NOMO-1 (cell line): ENCODE data around the gene EFR3B.
"Not testable (repeated sequence)": the region's sequence is repeated elsewhere in the genome, so short reads cannot be mapped to it uniquely, and the experiment has no call there.

Experiments
- DNase-seq, 2 experiments: peaks; one replicate each; lab custom pipeline; 2025; ENCODE audit not compliant: unreplicated experiment in 2 of 2; lab: John Stamatoyannopoulos, UW

EFR3B gene

GRCh38 chr2:25140535-25140934, 98.7 kb downstream of the EFR3B start:
- DNase-seq: not testable (repeated sequence)

GRCh38 chr2:25141120-25141519, 99.2 kb downstream of the EFR3B start:
- no peak for DNase-seq

GRCh38 chr2:25145803-25146202, 103.9 kb downstream of the EFR3B start:
- no peak for DNase-seq

- DNase-seq: no peak
Observed at GRCh38 chr2:25146896-25147295, 105.0 kb downstream of the EFR3B start.

GRCh38 chr2:25149646-25150045, 107.8 kb downstream of the EFR3B start:
- no peak for DNase-seq

- not testable (repeated sequence) for DNase-seq
Observed at GRCh38 chr2:25150993-25151392, 109.1 kb downstream of the EFR3B start.

- no peak for DNase-seq
Observed at GRCh38 chr2:25151718-25152117, 109.8 kb downstream of the EFR3B start.

- no peak for DNase-seq
Observed at GRCh38 chr2:25155401-25155800, 113.5 kb downstream of the EFR3B start.

- no peak for DNase-seq
Observed at GRCh38 chr2:25158096-25158852, 116.4 kb downstream of the EFR3B start.

GRCh38 chr2:25159949-25160348, 118.1 kb downstream of the EFR3B start:
- DNase-seq: no peak

- no peak for DNase-seq
Observed at GRCh38 chr2:25160376-25160775, 118.5 kb downstream of the EFR3B start.

GRCh38 chr2:25161055-25161781, 119.3 kb downstream of the EFR3B start:
- no peak for DNase-seq

- DNase-seq: not testable (repeated sequence)
Observed at GRCh38 chr2:25162061-25162460, 120.2 kb downstream of the EFR3B start.

GRCh38 chr2:25164561-25164960, 122.7 kb downstream of the EFR3B start:
- DNase-seq: no peak

GRCh38 chr2:25165992-25166875, 124.4 kb downstream of the EFR3B start:
- peak; percentile 67 to 82 for DNase-seq

- DNase-seq: peak in 1 of 2 experiments; percentile 7
Observed at GRCh38 chr2:25168256-25169072, 126.6 kb downstream of the EFR3B start, which contains the start of gene POMC. Gene POMC, minus strand, starts transcription at chr2:25168580. Its CDS starts 3,808 bp downstream, at chr2:25164772.

GRCh38 chr2:25169073-25169470, 127.2 kb downstream of the EFR3B start:
- no peak for DNase-seq

GRCh38 chr2:25170888-25171287, 129.0 kb downstream of the EFR3B start:
- no peak for DNase-seq

- no peak for DNase-seq
Observed at GRCh38 chr2:25173719-25174118, 131.8 kb downstream of the EFR3B start.

- no peak for DNase-seq
Observed at GRCh38 chr2:25174192-25174861, 132.5 kb downstream of the EFR3B start.
